ENCODE measurements around the gene GANAB. TPM values are rescaled to one million over a fixed set of nuclear protein-coding genes. Genes with fewer than 3 reads are reported as not detected.
"Not testable (repeated sequence)": the region's sequence is repeated elsewhere in the genome, so short reads cannot be mapped to it uniquely, and the experiment has no call there.

Gene GANAB
- total RNA-seq, 4 donors from 2014 or later = 41.3 to 65.1 (median 59.5) TPM

DNA sequence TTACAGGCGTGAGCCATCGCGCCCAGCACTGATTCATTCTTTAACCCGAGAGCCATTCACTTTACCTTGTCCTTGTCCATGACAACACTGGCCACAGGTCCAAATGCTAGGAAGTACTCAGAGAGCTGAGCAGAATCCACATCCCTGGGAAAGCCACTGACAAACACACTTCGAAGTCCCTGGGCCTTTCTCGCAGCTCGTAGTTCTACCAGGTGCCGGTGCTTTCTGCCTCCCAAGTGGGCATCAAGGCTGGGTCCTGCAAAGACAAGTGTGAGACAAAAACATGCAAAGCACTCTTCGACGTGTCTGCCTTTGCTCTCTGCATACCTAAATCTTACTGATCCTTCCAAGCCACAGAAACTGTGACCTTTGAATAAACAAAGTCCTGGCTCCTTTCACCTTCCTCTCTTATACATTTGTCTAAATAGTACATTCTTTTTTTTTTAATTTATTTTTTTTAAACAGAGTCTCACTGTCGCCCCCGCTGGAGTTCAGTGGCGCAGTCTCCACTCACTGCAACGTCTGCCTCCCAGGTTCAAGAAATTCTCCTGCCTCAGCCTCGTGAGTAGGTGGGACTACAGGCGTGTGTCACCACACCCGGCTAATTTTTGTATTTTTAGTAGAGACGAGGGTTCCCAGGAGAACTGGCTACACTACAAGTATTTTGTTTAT, 57.3 kb downstream of the GANAB start:
- no peak for ATAC-seq
- Histone ChIP-seq H3K27ac (peak overlapping the region in 1 of 4 donors; percentile 97), H3K36me3 (peaks cover 0 to 41% of the 10 kb centered on the region in 2 donors), H3K4me1 (peaks cover 26% of the 10 kb centered on the region in 2 donors), H3K4me3 (no peak overlapping the region), H3K9me3 (no peaks in the 10 kb centered on the region), H3K27me3 (no peaks in the 10 kb centered on the region)
- intact Hi-C loops (cut with DNase I; ENCODE audit: low total_unique reads) = no loop called here
- no peak for DNase-seq
- in situ Hi-C loops (cut with MboI; ENCODE audit: low sequenced_read_pairs in 4 of 4) = no loop called here
- no peak for TF ChIP-seq POLR2A (IDR thresholded peaks at IDR 0.05)
- TF ChIP-seq, protein P1, sequence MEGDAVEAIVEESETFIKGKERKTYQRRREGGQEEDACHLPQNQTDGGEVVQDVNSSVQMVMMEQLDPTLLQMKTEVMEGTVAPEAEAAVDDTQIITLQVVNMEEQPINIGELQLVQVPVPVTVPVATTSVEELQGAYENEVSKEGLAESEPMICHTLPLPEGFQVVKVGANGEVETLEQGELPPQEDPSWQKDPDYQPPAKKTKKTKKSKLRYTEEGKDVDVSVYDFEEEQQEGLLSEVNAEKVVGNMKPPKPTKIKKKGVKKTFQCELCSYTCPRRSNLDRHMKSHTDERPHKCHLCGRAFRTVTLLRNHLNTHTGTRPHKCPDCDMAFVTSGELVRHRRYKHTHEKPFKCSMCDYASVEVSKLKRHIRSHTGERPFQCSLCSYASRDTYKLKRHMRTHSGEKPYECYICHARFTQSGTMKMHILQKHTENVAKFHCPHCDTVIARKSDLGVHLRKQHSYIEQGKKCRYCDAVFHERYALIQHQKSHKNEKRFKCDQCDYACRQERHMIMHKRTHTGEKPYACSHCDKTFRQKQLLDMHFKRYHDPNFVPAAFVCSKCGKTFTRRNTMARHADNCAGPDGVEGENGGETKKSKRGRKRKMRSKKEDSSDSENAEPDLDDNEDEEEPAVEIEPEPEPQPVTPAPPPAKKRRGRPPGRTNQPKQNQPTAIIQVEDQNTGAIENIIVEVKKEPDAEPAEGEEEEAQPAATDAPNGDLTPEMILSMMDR (IDR thresholded peaks at IDR 0.05 in 4 of 5, conservative IDR thresholded peaks at IDR 0.05 in 1 of 5) = no peak

DNA sequence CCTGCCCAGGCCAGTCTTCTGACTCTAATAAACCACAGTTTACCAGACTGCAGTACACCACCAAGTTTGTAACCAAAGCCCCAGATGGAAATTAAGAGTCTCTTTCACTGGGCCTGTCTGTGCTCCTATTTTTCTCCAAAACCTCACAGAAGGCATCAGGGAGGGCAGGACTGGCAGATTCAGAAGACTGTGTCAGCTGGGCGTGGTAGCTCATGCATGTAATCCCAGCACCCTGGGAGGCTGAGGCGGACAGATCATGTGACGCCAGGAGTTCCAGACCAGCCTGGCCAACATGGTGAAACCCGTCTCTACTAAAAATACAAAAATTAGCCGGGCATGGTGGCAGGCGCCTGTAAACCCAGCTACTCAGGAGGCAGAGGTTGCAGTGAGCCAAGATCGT, 61.1 kb downstream of the GANAB start:
- H3K27me3 ChIP-seq; H3K4me3 ChIP-seq; intact Hi-C loops (cut with DNase I; ENCODE audit: low total_unique reads); in situ Hi-C loops (cut with MboI; ENCODE audit: low sequenced_read_pairs in 4 of 4); DNase-seq; H3K9me3 ChIP-seq; ATAC-seq: not testable (repeated sequence)
- Histone ChIP-seq H3K4me1 (peaks cover 7 to 18% of the 10 kb centered on the region in 2 donors), H3K27ac (peak overlapping the region in 1 of 4 donors; percentile 34), H3K36me3 (peaks cover 0 to 49% of the 10 kb centered on the region in 2 donors)

DNA sequence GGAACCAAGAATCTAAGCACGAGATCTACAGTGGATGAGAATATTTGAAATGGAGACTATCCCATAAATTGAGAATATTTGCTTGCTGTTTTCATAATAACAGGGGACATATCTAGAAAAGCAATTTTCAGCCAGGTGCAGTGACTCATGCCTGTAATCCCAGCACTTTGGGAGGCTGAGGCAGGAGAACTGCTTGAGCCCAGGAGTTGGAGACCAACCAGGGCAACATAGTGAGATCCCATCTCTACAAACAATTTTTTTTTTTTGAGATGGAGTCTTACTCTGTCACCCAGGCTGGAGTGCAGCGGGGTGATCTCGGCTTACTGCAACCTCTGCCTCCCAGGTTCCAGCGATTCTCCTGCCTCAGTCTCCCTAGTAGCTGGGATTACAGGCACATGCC, 64.7 kb downstream of the GANAB start:
- H3K4me3 ChIP-seq; intact Hi-C loops (cut with DNase I; ENCODE audit: low total_unique reads); ATAC-seq; DNase-seq; H3K27me3 ChIP-seq; in situ Hi-C loops (cut with MboI; ENCODE audit: low sequenced_read_pairs in 4 of 4); H3K9me3 ChIP-seq: not testable (repeated sequence)
- Histone ChIP-seq H3K27ac (peak overlapping the region; percentile 6 to 91 (median 57)), H3K4me1 (peaks cover 3 to 13% of the 10 kb centered on the region in 2 donors), H3K36me3 (peaks cover 0 to 45% of the 10 kb centered on the region in 2 donors)

DNA sequence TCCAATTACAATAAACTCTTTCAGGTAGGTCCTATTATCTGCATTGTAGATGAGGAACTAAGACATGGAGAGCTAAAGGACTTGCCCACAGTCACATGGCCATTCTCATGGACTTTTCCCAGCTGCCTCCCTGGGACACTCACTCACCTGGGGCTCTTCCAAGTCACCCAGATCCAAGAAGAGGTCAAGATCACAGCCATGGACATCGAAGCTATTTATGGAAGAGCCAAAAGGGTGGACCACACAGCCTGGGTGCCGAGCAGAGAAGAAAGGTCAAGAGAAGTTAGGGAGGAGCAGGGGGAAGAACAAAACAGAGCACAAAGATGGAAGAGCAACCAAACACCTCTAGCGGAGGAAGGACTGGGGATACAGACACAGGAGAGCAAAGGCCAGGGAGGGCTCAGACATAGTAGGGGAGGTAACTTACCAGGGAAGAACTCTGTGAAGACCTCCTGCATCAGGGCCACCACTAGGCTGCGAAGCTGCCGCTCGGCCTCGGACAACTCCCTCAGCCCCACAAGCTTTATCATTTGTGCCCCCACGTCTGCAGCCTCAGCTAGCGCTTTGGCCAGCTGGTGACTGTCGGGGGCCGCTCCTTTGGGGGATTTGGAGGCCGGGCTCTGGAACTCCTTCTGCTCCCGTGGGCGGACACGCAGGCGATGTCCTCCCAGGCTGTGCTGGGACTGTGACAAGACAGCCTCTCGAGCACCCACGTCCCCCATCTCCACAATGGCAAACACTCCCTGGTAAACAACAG, 65.3 kb downstream of the GANAB start:
- Histone ChIP-seq H3K4me1 (peaks cover 4 to 13% of the 10 kb centered on the region in 2 donors), H3K9me3 (no peaks in the 10 kb centered on the region), H3K36me3 (peaks cover 0 to 40% of the 10 kb centered on the region in 2 donors), H3K4me3 (no peak overlapping the region), H3K27ac (peak overlapping the region; percentile 6 to 91 (median 57)), H3K27me3 (no peaks in the 10 kb centered on the region)
- TF ChIP-seq POLR2A (IDR thresholded peaks at IDR 0.05) = no peak
- TF ChIP-seq, protein P1 (IDR thresholded peaks at IDR 0.05 in 4 of 5, conservative IDR thresholded peaks at IDR 0.05 in 1 of 5) = no peak
- DNase-seq = peak in 1 of 2 donors; percentile 70
- ATAC-seq = peak; percentile 59 to 82
- in situ Hi-C loops (cut with MboI; ENCODE audit: low sequenced_read_pairs in 4 of 4) = no loop called here
- intact Hi-C loops (cut with DNase I; ENCODE audit: low total_unique reads) = no loop called here

DNA sequence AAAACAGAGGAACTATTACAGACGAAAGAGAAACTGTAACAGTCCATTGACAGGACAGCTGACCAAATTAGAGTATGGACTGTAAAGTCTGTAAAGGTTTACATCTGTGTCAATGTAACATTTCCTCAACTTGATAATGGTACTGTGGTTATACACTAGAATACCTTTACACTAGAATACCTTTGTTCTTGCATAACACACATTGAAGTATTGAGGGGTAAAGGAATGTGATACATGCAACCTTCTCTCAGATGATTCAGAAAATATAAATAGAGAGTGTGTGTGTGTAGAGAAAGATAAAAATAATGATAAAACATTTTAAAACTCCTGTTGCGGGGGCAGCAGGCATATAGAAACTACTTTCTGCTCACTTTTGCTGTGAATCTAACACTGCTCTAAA, 67.2 kb downstream of the GANAB start:
- no peak for DNase-seq
- Histone ChIP-seq H3K27ac (peak overlapping the region; percentile 27 to 93 (median 90)), H3K4me1 (peaks cover 22 to 32% of the 10 kb centered on the region in 2 donors), H3K36me3 (peaks cover 0 to 35% of the 10 kb centered on the region in 2 donors), H3K27me3 (no peaks in the 10 kb centered on the region), H3K9me3 (no peaks in the 10 kb centered on the region), H3K4me3 (no peak overlapping the region)
- TF ChIP-seq, protein P1 (IDR thresholded peaks at IDR 0.05 in 4 of 5, conservative IDR thresholded peaks at IDR 0.05 in 1 of 5) = no peak
- no peak for TF ChIP-seq POLR2A (IDR thresholded peaks at IDR 0.05)
- intact Hi-C loops (cut with DNase I; ENCODE audit: low total_unique reads) = no loop called here
- ATAC-seq = peak in 1 of 2 donors; percentile 19
- in situ Hi-C loops (cut with MboI; ENCODE audit: low sequenced_read_pairs in 4 of 4) = no loop called here
